PC-9 (cell line): Measurements from ENCODE around the gene NFE2L2. TPM values are rescaled to one million over a fixed set of nuclear protein-coding genes. Genes with fewer than 3 reads are reported as not detected.
A peak's percentile ranks its signal among the peaks of the same experiment; 100 is the strongest.

Source experiments
- BruUV-seq: library from RNA; stranded (reverse); fragments of 400-500 nt; replicated peaks from 2 replicates; lab custom pipeline; 2021; lab: Mats Ljungman, UMichigan
- CTCF ChIA-PET: fragments of 300-600 bp; sonication (Branson Sonifier 250); formaldehyde crosslinking; loops from one replicate; lab custom pipeline; 2022; ENCODE audit warnings: antibody characterized with exemption; lab: Charles Lee
- POLR2A ChIA-PET: fragments of 300-600 bp; sonication (Branson Sonifier 250); formaldehyde crosslinking; loops from one replicate; lab custom pipeline; 2022; ENCODE audit warnings: antibody characterized with exemption; ENCODE audit not compliant: unreplicated experiment; lab: Charles Lee
- DNase-seq, 2 experiments: peaks; one replicate each; pipeline versions ENCODE4 v3.0.0 to v3.0.0-alpha.2; 2015 to 2022; ENCODE audit warnings: mixed read lengths in 1 of 2
- H2AFZ ChIP-seq: fragments of 200-600 bp; sonication (generic); 2 replicates; pipeline ENCODE4 v1.8.1; 2017; ENCODE audit warnings: antibody characterized with exemption
- H3F3A ChIP-seq: fragments of 200-600 bp; sonication (generic); 2 replicates; pipeline ENCODE4 v1.8.1; 2017; ENCODE audit warnings: antibody characterized with exemption, mild to moderate bottlenecking, low read depth; ENCODE audit not compliant: insufficient read depth
- H3K27ac ChIP-seq: fragments of 200-600 bp; sonication (generic); 2 replicates; pipeline ENCODE4 v1.6.1; 2016; ENCODE audit warnings: mixed run types
- H3K27me3 ChIP-seq: fragments of 200-600 bp; sonication (generic); 2 replicates; pipeline ENCODE4 v1.6.1; 2016; ENCODE audit warnings: low read depth, mixed run types; ENCODE audit not compliant: insufficient read depth
- H3K36me3 ChIP-seq: fragments of 200-600 bp; sonication (generic); 2 replicates; pipeline ENCODE4 v1.6.1; 2016; ENCODE audit warnings: low read depth, mixed run types
- H3K4me1 ChIP-seq: fragments of 200-600 bp; sonication (generic); replicated peaks from 2 replicates; pipeline ENCODE4 v1.6.1; 2016; ENCODE audit warnings: mixed run types; ENCODE audit not compliant: insufficient read depth
- H3K4me2 ChIP-seq: fragments of 200-600 bp; sonication (generic); 2 replicates; pipeline ENCODE4 v1.6.1; 2017; ENCODE audit warnings: mixed run types
- H3K4me3 ChIP-seq: fragments of 200-600 bp; sonication (generic); 2 replicates; pipeline ENCODE4 v1.6.1; 2016; ENCODE audit warnings: mixed run types
- H3K79me2 ChIP-seq: fragments of 200-600 bp; sonication (generic); 2 replicates; pipeline ENCODE4 v1.6.1; 2017; ENCODE audit warnings: low read depth, mixed run types
- H3K9me2 ChIP-seq: fragments of 200-600 bp; sonication (generic); 2 replicates; pipeline ENCODE4 v1.8.1; 2017; ENCODE audit warnings: mild to moderate bottlenecking; ENCODE audit not compliant: insufficient read depth
- H3K9me3 ChIP-seq: fragments of 200-600 bp; sonication (generic); 2 replicates; pipeline ENCODE4 v1.8.1; 2016; ENCODE audit warnings: low read depth; ENCODE audit not compliant: insufficient read depth
- H4K20me1 ChIP-seq: fragments of 200-600 bp; sonication (generic); 2 replicates; pipeline ENCODE4 v1.8.1; 2017; ENCODE audit not compliant: insufficient read depth
- CTCF ChIP-seq: fragments of 200-600 bp; sonication (generic); conservative IDR thresholded peaks from 2 replicates; pipeline ENCODE4 v1.6.1; 2017; ENCODE audit warnings: mixed run types, antibody characterized with exemption, mild to moderate bottlenecking, moderate library complexity
- EZH2 ChIP-seq: fragments of 200-600 bp; sonication (generic); IDR thresholded peaks from 2 replicates; pipeline ENCODE4 v1.8.0; 2017; ENCODE audit warnings: antibody characterized with exemption, low read depth
- intact Hi-C: fragments of 100-400 bp; cut with micrococcal nuclease; formaldehyde crosslinking; loops from one replicate; pipeline ENCODE4 v1.10.0; 2022; ENCODE audit not compliant: unreplicated experiment
- total RNA-seq: library from RNA; stranded (reverse); gene quantifications from 2 replicates; pipeline ENCODE4 v1.2.3, GENCODE V29; 2021

NFE2L2 gene
- total RNA-seq, 1 experiment from 2014 or later = 138 TPM

GRCh38 chr2:177237932-177238331 lies 26.6 kb downstream of the NFE2L2 start:
- no peaks in the 10 kb centered on the region for H3K9me3 ChIP-seq
- no peak overlapping the region for H3K27ac ChIP-seq
- no peak for DNase-seq
- peaks cover 73% of the 10 kb centered on the region for H3F3A ChIP-seq
- H3K27me3 ChIP-seq = no peaks in the 10 kb centered on the region
- no peak overlapping the region for H2AFZ ChIP-seq
- H4K20me1 ChIP-seq = peaks cover 55% of the 10 kb centered on the region
- intact Hi-C loops = loop anchor here (1.0 kb wide), 1 partner anchor 8 kb away; no protein-coding TSS in a partner anchor
- BruUV-seq = no TSS peak
- TF ChIP-seq EZH2 (no peak), CTCF (no peak)
- CTCF ChIA-PET = interaction anchor here (0.6 kb wide), 1 partner anchor 18 kb away, joined by 3 read pairs; no protein-coding TSS in a partner anchor
- no peak overlapping the region for H3K4me3 ChIP-seq
- peaks cover 34% of the 10 kb centered on the region for H3K4me1 ChIP-seq
- no peaks in the 10 kb centered on the region for H3K9me2 ChIP-seq
- peaks cover 94% of the 10 kb centered on the region for H3K79me2 ChIP-seq
- no peak overlapping the region for H3K4me2 ChIP-seq
- peaks cover 77% of the 10 kb centered on the region for H3K36me3 ChIP-seq
- POLR2A ChIA-PET = interaction anchor here (0.7 kb wide), 1 partner anchor 20 kb away, joined by 4 read pairs; no protein-coding TSS in a partner anchor

GRCh38 chr2:177235855-177236437 lies 28.6 kb downstream of the NFE2L2 start:
- BruUV-seq = no TSS peak
- Histone ChIP-seq H3K4me2 (no peak overlapping the region), H3K4me1 (peaks cover 16% of the 10 kb centered on the region), H2AFZ (no peak overlapping the region), H3K36me3 (peaks cover 89% of the 10 kb centered on the region), H3K4me3 (no peak overlapping the region), H4K20me1 (peaks cover 64% of the 10 kb centered on the region), H3K27me3 (no peaks in the 10 kb centered on the region), H3K9me2 (no peaks in the 10 kb centered on the region), H3K9me3 (no peaks in the 10 kb centered on the region), H3F3A (peaks cover 74% of the 10 kb centered on the region), H3K27ac (no peak overlapping the region), H3K79me2 (peaks cover 94% of the 10 kb centered on the region)
- no peak for TF ChIP-seq EZH2
- TF ChIP-seq CTCF = peak; percentile 23; the same call in 1 of the 2 replicates
- ChIA-PET POLR2A (no interaction called here), CTCF (no interaction called here)
- intact Hi-C loops = no loop called here
- DNase-seq = no peak

- POLR2A ChIA-PET = interaction anchor here (0.7 kb wide), 1 partner anchor 70 kb away, joined by 6 read pairs; no protein-coding TSS in a partner anchor
- Histone ChIP-seq H3K79me2 (peaks cover 80% of the 10 kb centered on the region), H3K9me3 (no peaks in the 10 kb centered on the region), H3K4me2 (no peak overlapping the region), H3K4me3 (no peak overlapping the region), H2AFZ (no peak overlapping the region), H4K20me1 (peaks cover 69% of the 10 kb centered on the region), H3K4me1 (no peaks in the 10 kb centered on the region), H3F3A (peaks cover 86% of the 10 kb centered on the region), H3K27me3 (no peaks in the 10 kb centered on the region), H3K27ac (0 out of 2 replicates have a peak overlapping the region, but pooled peaks have one; percentile 3), H3K36me3 (peaks cover 89% of the 10 kb centered on the region), H3K9me2 (no peaks in the 10 kb centered on the region)
- CTCF ChIA-PET = no interaction called here
- TF ChIP-seq CTCF = no peak
- TF ChIP-seq EZH2 = no peak
- DNase-seq = no peak
- no TSS peak for BruUV-seq
- intact Hi-C loops = no loop called here
Observed at GRCh38 chr2:177234267-177234666, 30.3 kb downstream of the NFE2L2 start.
